GM12801 (cell line): Measurements from ENCODE around the gene SYNPR.

Experiments
- CTCF ChIP-seq: IDR thresholded peaks from one replicate; pipeline ENCODE4 v1.5.1; 2011; ENCODE audit warnings: control low read depth; ENCODE audit not compliant: insufficient read length; ENCODE audit errors: extremely low read depth

Gene SYNPR

GRCh38 chr3:63585927-63586326, 307.8 kb downstream of the SYNPR start:
- no peak for TF ChIP-seq CTCF

- TF ChIP-seq CTCF: no peak
Observed at GRCh38 chr3:63588895-63589294, 310.8 kb downstream of the SYNPR start.

- TF ChIP-seq CTCF: no peak
Observed at GRCh38 chr3:63593779-63594178, 315.7 kb downstream of the SYNPR start.

GRCh38 chr3:63595221-63595620, 317.1 kb downstream of the SYNPR start:
- TF ChIP-seq CTCF: no peak

GRCh38 chr3:63597019-63597418, 318.9 kb downstream of the SYNPR start:
- TF ChIP-seq CTCF: no peak

GRCh38 chr3:63607716-63608115, 329.6 kb downstream of the SYNPR start:
- TF ChIP-seq CTCF: no peak

- no peak for TF ChIP-seq CTCF
Observed at GRCh38 chr3:63609408-63609807, 331.3 kb downstream of the SYNPR start.

GRCh38 chr3:63609834-63610233, 331.7 kb downstream of the SYNPR start:
- no peak for TF ChIP-seq CTCF
